ENCODE measurements around the gene TANC1. TPM values are rescaled to one million over a fixed set of nuclear protein-coding genes. Genes with fewer than 3 reads are reported as not detected.

TANC1 gene
- total RNA-seq, 1 experiment from 2014 or later: 2.5 TPM

- no peak overlapping the region for H2AK5ac ChIP-seq (ENCODE audit: insufficient read length, low read length)
- no peak overlapping the region for H3K23ac ChIP-seq (ENCODE audit: insufficient read length, low read depth, low read length)
- no peak overlapping the region for H3K56ac ChIP-seq (ENCODE audit: insufficient read length, low read depth, low read length)
- no peaks in the 10 kb centered on the region for H3K79me1 ChIP-seq (ENCODE audit: insufficient read depth, low read depth, low read length, poor library complexity, severe bottlenecking)
- H3K9me3 ChIP-seq (ENCODE audit: control insufficient read depth, low read depth, low read length): no peaks in the 10 kb centered on the region
- no peak overlapping the region for H3K9ac ChIP-seq (ENCODE audit: extremely low read depth, insufficient read length, low read length)
- no peaks in the 10 kb centered on the region for H4K20me1 ChIP-seq (ENCODE audit: control insufficient read depth, insufficient read depth, insufficient read length)
- no peak overlapping the region for H3K4ac ChIP-seq (ENCODE audit: low read depth, low read length)
- no peak overlapping the region for H3K14ac ChIP-seq (ENCODE audit: insufficient read depth, low read length)
- DNase-seq: no peak
- no peak overlapping the region for H2BK120ac ChIP-seq (ENCODE audit: low read depth, low read length, poor library complexity, severe bottlenecking)
- H3K79me2 ChIP-seq (ENCODE audit: insufficient read depth, low read length): no peaks in the 10 kb centered on the region
- H3T11ph ChIP-seq (ENCODE audit: low read length): no peak overlapping the region
- H4K91ac ChIP-seq (ENCODE audit: insufficient read length, low read depth, low read length): no peak overlapping the region
- H2BK12ac ChIP-seq (ENCODE audit: insufficient read length, low read depth, low read length): no peak overlapping the region
- no peak overlapping the region for H2AFZ ChIP-seq (ENCODE audit: low read length)
- Mint-ChIP-seq H3K9me3 (no peaks in the 10 kb centered on the region), H3K4me1 (peaks cover 9 to 14% of the 10 kb centered on the region in 2 experiments), H3K27ac (peak overlapping the region in 2 of 3 experiments; percentile 62 to 80; a peak in 4 of 7 replicates), H3K36me3 (ENCODE audit: insufficient read depth in 1 of 3, low read depth in 3 of 3) (no peaks in the 10 kb centered on the region), H3K27me3 (ENCODE audit: low read depth) (no peaks in the 10 kb centered on the region), H3K4me3 (no peak overlapping the region)
- no peak overlapping the region for H2BK5ac ChIP-seq (ENCODE audit: insufficient read length, low read length)
- H3K27ac ChIP-seq (ENCODE audit: insufficient read length, low read depth, low read length): no peak overlapping the region
- no CpG with 5 or more reads among the region's 5 CpGs for whole genome bisulfite sequencing (ENCODE audit: extremely low coverage, insufficient read length, low lambda C conversion rate)
- H3K4me1 ChIP-seq (ENCODE audit: insufficient read depth, low read length): peaks cover 3% of the 10 kb centered on the region; the same call in 1 of the 2 replicates
- H3K27me3 ChIP-seq (ENCODE audit: insufficient read depth, low read length): no peaks in the 10 kb centered on the region
- H2BK20ac ChIP-seq (ENCODE audit: low read depth, low read length, poor library complexity, severe bottlenecking): no peak overlapping the region
- H4K5ac ChIP-seq (ENCODE audit: insufficient read length, low read depth, low read length): no peak overlapping the region
- no peak overlapping the region for H2BK15ac ChIP-seq (ENCODE audit: low read depth, low read length)
- H4K8ac ChIP-seq (replicated peaks; ENCODE audit: insufficient read length, low read depth, low read length): no peak overlapping the region
- H3K4me2 ChIP-seq (ENCODE audit: insufficient read depth, insufficient read length, low read length): no peak overlapping the region
- TF ChIP-seq CTCF (conservative IDR thresholded peaks at IDR 0.05): no peak
- H3K23me2 ChIP-seq (ENCODE audit: insufficient read length, low read depth, low read length, poor library complexity, severe bottlenecking): no peaks in the 10 kb centered on the region
- no peak overlapping the region for H3K18ac ChIP-seq (ENCODE audit: insufficient read length, low read depth, low read length)
These were observed 156.0 kb downstream of the TANC1 start for GRCh38 chr2:159124441-159124911.
